Measurements from ENCODE around the gene PCBP4. TPM values are rescaled to one million over a fixed set of nuclear protein-coding genes. Genes with fewer than 3 reads are reported as not detected.
A peak's percentile ranks its signal among the peaks of the same experiment; 100 is the strongest.

Gene PCBP4
- total and polyA plus RNA-seq, 7 donors: 15.6 to 292 (median 256) TPM

- DNase-seq: peak; percentile 59
- no peaks in the 10 kb centered on the region for H3K27me3 ChIP-seq
- H3K27ac ChIP-seq: no peak overlapping the region
- no peaks in the 10 kb centered on the region for H3K9me3 ChIP-seq
- intact Hi-C loops (cut with DNase I): no loop called here
- H3K4me3 ChIP-seq: no peak overlapping the region
- TF ChIP-seq EP300 (IDR thresholded peaks at IDR 0.05): no peak
- no peak for TF ChIP-seq POLR2AphosphoS5 (IDR thresholded peaks at IDR 0.05)
- no peak for TF ChIP-seq POLR2A (IDR thresholded peaks at IDR 0.05)
- TF ChIP-seq CTCF (IDR thresholded peaks at IDR 0.05): no peak
- 96 to 98% methylated on average over 11 of the region's 11 CpGs for WGBS, 2 donors
- peaks cover 0 to 5% (median under 1%) of the 10 kb centered on the region in 4 donors for H3K4me1 ChIP-seq
- peaks cover 29 to 67% (median 47%) of the 10 kb centered on the region in 4 donors for H3K36me3 ChIP-seq
These were observed 33.0 kb downstream of the PCBP4 start for GRCh38 chr3:51934139-51934850.

- H3K36me3 ChIP-seq: peaks cover 29 to 60% (median 47%) of the 10 kb centered on the region in 4 donors
- intact Hi-C loops (cut with DNase I): no loop called here
- 94 to 95% methylated on average over 13 of the region's 13 CpGs for WGBS, 2 donors
These were observed 33.6 kb downstream of the PCBP4 start for GRCh38 chr3:51933471-51934138.

GRCh38 chr3:51932471-51933370, 34.5 kb downstream of the PCBP4 start:
- TF ChIP-seq CTCF (IDR thresholded peaks at IDR 0.05): no peak
- no peak for TF ChIP-seq POLR2AphosphoS5 (IDR thresholded peaks at IDR 0.05)
- no peak for TF ChIP-seq EP300 (IDR thresholded peaks at IDR 0.05)
- no peak for TF ChIP-seq POLR2A (IDR thresholded peaks at IDR 0.05)
- Histone ChIP-seq H3K27ac (no peak overlapping the region), H3K9me3 (no peaks in the 10 kb centered on the region), H3K27me3 (no peaks in the 10 kb centered on the region), H3K4me3 (no peak overlapping the region), H3K36me3 (peaks cover 28 to 53% (median 43%) of the 10 kb centered on the region in 4 donors), H3K4me1 (no peaks in the 10 kb centered on the region)
- DNase-seq: peak; percentile 51
- intact Hi-C loops (cut with DNase I): no loop called here
- WGBS, 2 donors: 92 to 94% methylated on average over 15 of the region's 15 CpGs

More at GRCh38 chr3:51933471-51934138, 33.6 kb downstream of the PCBP4 start:
- Histone ChIP-seq H3K27me3 (no peaks in the 10 kb centered on the region), H3K27ac (no peak overlapping the region), H3K4me3 (no peak overlapping the region), H3K9me3 (no peaks in the 10 kb centered on the region), H3K4me1 (no peaks in the 10 kb centered on the region)
- DNase-seq: peak; percentile 30
- TF ChIP-seq POLR2AphosphoS5 (IDR thresholded peaks at IDR 0.05) (no peak), EP300 (IDR thresholded peaks at IDR 0.05) (no peak), POLR2A (IDR thresholded peaks at IDR 0.05) (no peak), CTCF (IDR thresholded peaks at IDR 0.05) (no peak)

DNA sequence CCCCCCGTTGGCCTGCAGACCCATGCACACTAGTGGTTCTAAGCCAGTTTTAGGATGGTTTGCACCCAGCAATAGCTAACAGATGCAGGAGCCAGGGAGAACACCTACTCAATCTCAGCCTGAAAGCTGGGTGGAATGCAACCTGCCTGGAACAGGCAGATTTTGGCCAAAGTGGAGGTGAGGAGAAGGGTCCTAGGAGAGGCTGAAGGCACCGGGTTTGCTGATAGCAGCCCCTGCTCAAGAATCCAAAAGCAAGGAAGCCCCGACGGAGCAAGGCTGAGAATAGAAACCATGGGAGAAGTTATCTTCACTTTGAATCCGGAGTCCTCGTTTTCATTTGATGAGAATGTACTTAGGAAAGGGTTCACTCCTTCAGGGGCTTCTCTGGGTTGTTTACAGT, 35.5 kb downstream of the PCBP4 start:
- 94 to 95% methylated on average over 6 of the region's 6 CpGs for WGBS, 2 donors
- no peak overlapping the region for H3K27ac ChIP-seq

More for the DNA sequence above, 35.5 kb downstream of the PCBP4 start:
- Histone ChIP-seq H3K27me3 (no peaks in the 10 kb centered on the region), H3K9me3 (no peaks in the 10 kb centered on the region), H3K4me1 (no peaks in the 10 kb centered on the region), H3K36me3 (peaks cover 18 to 44% (median 36%) of the 10 kb centered on the region in 4 donors), H3K4me3 (no peak overlapping the region)
- peak; percentile 46 for DNase-seq
- no peak for TF ChIP-seq CTCF (IDR thresholded peaks at IDR 0.05)
- intact Hi-C loops (cut with DNase I): no loop called here
